ENCODE measurements around the gene OR52M1.
A peak's percentile ranks its signal among the peaks of the same experiment; 100 is the strongest.
"Not testable (repeated sequence)": the region's sequence is repeated elsewhere in the genome, so short reads cannot be mapped to it uniquely, and the experiment has no call there.

OR52M1 gene

DNA sequence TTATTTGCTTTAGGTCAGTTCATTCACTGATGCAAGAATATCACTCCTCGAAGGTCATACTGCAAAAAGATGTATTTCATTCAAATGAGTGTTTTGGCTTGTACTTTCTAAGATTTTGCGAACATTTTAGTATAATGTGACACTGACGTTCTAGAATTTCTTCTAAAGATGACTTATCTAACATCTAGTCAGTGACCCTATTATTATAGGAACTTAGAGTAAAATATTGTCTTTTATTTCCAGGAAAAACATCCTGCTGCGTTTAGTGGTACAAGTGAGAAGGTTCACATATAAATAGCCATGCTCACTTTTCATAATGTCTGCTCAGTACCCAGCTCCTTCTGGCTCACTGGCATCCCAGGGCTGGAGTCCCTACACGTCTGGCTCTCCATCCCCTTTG, at the start of gene OR52M1:
Gene OR52M1 (plus strand): TSS at position 301 of the 400 bp plus-strand sequence. CDS start 0 bp downstream, at position 301.
- DNase-seq: no peak

GRCh38 chr11:4495487-4495886, 49.5 kb upstream of the OR52M1 start:
- no peak for DNase-seq

GRCh38 chr11:4495986-4496385, 49.0 kb upstream of the OR52M1 start:
- no peak for DNase-seq

GRCh38 chr11:4496557-4497248, 48.3 kb upstream of the OR52M1 start:
- DNase-seq: no peak

DNA sequence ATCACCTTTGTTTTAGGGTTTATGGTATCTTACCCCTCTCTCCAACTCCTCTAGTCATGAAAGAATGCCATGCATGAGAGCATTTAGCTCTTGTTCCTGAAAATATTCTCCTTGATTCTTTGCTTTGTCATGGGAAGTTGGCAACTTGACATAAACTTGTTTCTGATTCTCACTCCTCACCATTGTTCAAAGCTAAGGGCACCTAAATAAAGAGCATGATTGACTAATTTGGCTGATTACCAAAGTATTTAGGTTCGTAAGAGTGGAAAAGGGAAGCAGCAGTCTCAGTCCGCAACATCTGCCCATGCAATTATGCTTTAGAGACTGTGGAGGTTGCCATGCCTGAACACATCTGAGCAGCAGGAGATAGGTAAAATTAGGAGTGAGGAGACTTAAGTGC, 36.1 kb upstream of the OR52M1 start:
- DNase-seq: no peak

DNA sequence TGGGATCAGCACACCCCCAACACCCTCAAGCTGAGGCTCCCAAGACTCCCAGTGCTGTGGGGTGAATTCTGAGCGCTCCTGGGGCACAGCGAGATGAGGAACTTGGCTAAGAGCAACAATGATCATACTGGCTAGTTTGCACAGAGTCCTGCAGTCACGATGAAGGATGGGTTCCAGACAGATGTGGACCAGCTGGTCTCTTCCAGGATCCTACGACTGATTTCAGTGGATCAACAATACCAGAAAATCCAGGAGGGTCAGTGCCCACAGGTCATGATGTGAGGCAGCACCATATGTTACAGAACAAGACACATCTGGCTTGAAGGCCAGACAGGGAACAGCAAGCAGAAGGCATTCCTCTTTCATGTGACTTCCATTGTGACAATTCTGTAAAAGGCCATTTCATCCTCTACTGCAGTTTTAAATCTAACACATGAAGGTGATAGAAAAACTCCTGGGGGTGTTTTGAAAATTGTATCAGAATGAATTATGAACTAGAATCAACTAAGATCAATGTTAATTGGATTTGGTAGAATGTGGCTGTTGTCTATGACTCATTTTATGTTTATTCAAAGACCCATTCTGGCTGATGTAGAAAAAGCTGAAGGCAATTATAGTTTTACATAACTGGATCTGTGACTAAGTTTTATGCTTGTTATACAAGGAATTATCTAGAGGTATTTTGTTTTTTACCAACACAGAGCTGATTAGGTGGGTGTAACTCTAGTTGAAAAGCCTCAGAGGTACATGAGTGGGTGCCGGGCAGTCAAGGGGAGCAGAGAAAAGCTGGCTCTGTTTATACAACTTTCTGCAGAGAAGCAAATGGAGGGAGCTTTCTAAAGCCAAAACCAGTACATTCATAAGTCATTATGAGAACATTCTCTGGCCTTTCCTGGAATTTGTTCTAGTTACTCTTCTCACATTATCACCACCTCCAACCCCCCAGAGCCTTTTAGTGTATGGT, 33.4 kb upstream of the OR52M1 start:
- no peak for DNase-seq

DNA sequence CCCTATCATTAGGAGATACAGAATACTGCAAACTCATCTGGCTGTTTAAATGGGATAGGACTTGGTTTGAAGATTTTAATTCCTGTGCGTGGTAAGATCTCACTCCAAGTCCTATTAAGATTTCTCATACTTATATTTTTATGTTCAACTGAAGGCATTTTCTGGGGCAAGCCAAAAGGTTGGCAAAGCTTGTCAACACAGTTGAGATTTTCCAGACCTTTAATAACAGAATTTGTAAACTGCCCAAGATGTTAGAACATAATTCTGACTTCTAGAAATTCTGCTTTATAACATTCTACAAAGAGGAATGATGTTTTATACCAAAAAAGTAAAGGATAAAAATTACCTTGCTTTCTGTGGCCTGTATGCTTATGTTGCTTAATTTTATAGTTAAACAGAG, 30.8 kb upstream of the OR52M1 start:
- DNase-seq: no peak

DNA sequence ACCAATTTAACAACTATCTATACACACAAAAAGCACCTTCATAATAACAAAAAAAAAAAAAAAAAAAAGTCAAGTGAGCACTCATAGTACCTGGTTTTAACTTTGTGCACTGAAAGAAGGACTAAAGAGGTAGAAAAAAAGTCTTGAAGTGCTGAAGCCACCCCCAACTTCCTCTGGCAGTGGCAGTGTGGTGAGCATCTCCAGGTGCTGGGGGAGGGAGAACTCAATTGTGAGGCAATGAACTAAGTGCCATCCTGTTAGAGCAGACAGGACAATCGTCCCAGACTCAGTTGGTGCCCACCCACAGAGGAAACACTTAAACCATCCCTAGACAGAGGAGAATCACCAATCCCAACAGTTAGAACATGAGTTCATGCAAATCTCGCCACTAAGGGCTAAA, 22.7 kb upstream of the OR52M1 start:
- DNase-seq: no peak

DNA sequence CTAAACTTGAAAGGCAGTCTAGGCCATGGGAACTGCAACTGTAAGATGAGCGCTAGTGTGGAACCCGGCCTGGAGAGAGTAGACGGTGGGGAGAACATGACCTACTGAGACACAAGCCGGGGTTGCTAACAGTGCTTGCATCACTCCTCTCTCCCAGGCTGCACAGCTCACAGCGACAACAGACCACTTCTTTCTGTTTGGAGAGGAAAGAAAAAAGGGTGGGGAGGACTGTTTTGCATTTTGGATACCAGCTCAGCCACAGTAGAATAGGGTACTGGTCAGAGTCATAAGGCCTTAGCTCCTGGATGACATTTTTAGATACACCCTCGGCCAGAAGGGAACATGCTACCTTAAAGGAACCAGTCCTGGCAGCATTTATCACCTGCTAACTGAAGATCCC, 22.2 kb upstream of the OR52M1 start:
- no peak for DNase-seq

DNA sequence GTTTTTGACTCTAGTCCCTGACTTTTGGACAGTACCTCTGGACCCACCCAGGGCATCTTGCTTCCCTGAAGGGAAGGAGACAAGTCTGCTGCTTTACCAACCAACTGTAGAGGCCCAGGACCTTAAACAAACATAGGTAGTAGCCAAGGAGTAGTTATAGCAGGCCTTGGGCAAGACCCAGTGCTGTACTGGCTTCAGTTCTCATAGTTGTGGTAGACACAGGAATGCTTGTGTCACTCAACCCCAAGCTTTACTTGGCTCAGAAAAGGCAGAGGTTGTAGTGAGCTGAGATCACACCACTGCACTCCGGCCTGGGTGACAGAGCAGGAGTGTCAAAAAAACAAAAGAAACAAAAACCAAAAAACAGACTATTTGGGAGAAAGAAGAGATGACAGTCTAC, 21.3 kb upstream of the OR52M1 start:
- DNase-seq: no peak

GRCh38 chr11:4527926-4528325, 17.1 kb upstream of the OR52M1 start:
- no peak for DNase-seq

DNA sequence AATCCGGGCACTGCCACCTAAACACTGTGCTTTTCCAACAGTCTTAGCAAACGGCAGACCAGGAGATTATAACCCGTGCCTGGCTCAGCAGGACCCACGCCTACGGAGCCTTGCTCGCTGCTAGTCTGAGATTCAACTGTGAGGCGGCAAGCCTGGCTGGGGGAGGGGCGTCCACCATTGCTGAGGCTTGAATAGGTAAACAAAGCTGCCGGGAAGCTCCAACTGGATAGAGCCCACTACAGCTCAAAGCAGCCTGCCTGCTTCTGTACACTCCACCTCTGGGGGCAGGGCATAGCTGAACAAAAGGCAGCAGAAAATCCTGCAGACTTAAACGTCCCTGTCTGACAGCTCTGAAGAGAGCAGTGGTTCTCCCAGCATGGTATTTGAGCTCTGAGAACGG, 13.3 kb upstream of the OR52M1 start:
- DNase-seq: not testable (repeated sequence)

DNA sequence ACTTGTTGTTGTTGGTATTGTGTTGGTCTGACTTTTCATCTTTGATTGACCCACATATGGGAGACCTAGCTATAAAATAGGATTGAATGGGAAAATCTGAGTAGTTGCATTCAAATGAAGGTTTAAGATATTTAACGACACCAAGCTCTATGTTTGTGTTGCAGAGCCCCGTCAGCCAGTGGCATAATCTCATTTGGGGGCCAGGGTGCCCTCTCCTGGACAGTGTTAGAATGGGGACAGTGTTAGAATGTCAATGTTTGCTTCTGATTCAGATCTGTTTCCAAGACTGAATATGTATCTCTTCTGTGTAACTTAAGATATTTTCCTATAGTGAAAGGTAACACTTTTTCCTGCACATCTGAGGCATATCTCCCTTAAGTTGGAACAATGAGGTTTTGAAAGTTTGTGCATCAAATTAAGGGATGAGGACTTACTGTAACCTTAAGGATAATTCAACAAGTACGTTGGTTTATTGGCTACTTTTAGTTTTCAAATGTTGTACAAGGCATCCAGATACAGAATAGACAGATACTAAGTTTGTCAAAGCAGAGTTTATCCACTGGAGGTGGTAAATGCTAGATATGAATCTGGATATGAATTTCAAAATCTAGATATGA, 5.3 kb upstream of the OR52M1 start:
- peak; percentile 51 for DNase-seq

DNA sequence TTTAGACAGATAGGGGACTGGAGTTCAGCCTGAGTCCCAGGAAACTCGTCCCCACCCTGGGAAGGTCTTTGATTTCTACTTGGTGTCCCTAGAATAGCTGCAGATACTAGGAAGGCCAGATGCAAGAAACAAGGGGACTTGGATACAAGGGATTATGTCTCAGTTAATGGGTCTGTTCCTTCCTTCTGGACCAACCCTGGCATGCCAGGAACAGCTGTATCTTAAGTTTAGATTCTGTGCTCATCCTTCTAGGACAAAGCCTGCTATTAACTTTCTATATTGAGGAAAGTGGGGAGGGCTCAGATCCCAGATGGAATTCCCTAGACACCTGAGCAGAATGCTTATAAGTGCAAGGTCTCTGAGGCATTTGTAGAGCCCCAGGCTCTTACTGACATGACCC, 3.9 kb upstream of the OR52M1 start:
- no peak for DNase-seq

GRCh38 chr11:4543561-4543960, 1.4 kb upstream of the OR52M1 start:
- DNase-seq: no peak

DNA sequence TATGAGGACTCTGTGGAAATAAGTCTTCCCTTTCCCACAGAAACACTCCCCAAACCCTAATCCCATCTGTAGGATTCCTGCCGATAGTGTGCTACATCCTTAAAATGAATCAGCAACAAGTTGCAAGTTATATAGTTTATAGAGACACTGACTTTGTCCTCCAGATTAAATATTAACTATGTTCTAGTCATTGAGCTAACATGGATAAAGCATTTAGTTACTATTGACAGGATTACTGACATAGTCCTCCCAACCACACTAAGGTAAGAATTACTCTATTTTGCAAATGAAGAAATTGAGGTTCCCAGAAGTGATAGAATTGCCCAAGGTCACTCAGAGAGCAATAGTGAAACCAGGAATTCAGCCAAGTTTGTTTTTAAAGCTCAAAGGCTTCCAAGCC, 1.9 kb downstream of the OR52M1 start:
- DNase-seq: no peak

DNA sequence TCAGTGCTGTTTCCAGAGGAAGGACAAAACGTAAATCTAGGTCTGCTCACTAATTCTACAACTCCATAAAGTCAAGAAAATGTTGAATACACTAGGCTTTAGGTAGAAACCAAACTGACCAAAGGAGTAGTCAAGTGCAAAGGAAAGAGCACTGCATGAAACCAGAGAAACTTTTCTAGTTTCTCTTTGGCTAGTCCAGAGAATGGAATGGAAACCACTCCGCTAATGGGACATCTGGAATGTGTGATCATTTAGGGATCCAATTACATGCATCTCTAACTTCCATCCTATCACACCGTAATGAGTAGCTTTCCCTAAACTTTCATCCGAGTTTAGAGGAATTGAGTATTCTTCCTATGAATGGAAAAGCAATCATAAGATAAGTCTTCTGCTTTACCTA, 2.4 kb downstream of the OR52M1 start:
- no peak for DNase-seq

- no peak for DNase-seq
Observed at GRCh38 chr11:4551346-4551979, 6.5 kb downstream of the OR52M1 start.

DNA sequence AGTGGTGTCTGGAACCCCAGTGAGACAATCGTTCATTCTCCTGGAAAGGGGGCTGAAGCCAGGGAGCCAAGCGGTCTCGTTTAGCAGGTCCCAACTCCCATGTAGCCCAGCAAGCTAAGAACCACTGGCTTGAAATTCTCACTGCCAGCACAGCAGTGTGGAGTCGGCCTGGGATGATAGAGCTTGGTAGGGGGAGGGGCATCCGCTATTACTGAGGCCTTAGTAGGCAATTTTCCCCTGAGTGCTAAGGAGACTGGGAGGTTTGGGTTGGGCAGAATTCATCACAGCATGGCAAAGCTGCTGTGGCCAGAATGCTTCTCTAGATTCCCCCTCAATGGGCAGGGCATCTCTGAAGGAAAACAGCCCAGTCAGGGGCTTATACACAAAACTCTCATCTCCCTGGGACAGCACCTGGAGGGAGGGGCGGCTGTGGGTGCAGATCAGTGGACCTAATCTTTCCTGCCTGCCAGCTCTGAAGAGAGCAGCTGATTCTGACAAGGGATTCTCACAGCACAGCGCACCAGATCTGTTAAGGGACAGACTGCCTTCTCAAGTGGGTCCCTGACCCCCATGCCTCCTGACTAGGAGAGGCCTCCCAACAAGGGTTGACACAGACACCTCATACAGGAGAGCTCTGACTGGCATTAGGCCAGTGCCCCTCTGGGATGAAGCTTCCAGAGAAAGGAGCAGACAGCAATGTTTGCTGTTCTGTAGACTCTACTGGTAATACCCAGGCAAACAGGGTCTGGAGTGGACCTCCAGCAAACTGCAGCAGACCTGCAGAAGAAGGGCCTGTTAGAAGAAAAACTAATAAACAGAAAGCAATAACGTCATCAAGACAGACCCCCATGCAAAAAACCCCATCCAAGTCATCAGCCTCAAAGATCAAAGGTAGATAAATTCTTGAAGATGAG, 14.8 kb downstream of the OR52M1 start:
- DNase-seq: no peak

DNA sequence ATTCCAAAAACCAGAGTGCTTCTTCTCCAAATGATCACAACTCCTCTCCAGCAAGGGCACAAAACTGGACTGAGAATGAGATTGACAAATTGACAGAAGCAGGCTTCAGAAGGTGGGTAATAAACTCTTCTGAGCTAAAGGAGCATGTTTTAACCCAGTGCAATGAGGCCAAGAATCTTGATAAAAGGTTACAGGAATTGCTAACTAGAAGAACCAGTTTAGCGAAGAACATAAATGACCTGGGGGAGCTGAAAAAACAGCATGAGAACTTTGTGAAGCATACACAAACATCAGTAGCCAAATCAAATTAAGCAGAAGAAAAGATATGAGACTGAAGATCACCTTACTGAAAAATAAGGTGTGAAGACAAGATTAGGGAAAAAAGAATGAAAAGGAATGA, 15.5 kb downstream of the OR52M1 start:
- DNase-seq: no peak

- DNase-seq: no peak
Observed at GRCh38 chr11:4565371-4565770, 20.4 kb downstream of the OR52M1 start.

- DNase-seq: no peak
Observed at GRCh38 chr11:4569075-4569474, 24.1 kb downstream of the OR52M1 start.
